WTC11 (cell line): ENCODE results near the gene MICA. TPM values are rescaled to one million over a fixed set of nuclear protein-coding genes. Genes with fewer than 3 reads are reported as not detected.
A peak's percentile ranks its signal among the peaks of the same experiment; 100 is the strongest.

Source experiments
- ARID4B ChIP-seq: sonication (generic); formaldehyde crosslinking; IDR thresholded peaks from 2 replicates; pipeline ENCODE4 v1.8.0; 2023; ENCODE audit warnings: missing genetic modification reagents, mild to moderate bottlenecking, borderline replicate concordance
- ATF2 ChIP-seq: sonication (generic); formaldehyde crosslinking; IDR thresholded peaks from 2 replicates; pipeline ENCODE4 v1.8.1; 2022; ENCODE audit warnings: low read depth, missing genetic modification reagents, borderline replicate concordance
- CREB1 ChIP-seq: sonication (generic); formaldehyde crosslinking; IDR thresholded peaks from 2 replicates; pipeline ENCODE4 v1.8.0; 2023; ENCODE audit warnings: mild to moderate bottlenecking, missing genetic modification reagents
- GRHL2 ChIP-seq: fragments of 250-450 bp; sonication (Bioruptor Pico); IDR thresholded peaks from 2 replicates; pipeline ENCODE4 v1.8.0; 2022; ENCODE audit warnings: mild to moderate bottlenecking, moderate library complexity; ENCODE audit not compliant: insufficient replicate concordance, severe bottlenecking
- HMGA2 ChIP-seq: fragments of 250-450 bp; sonication (Bioruptor Pico); IDR thresholded peaks from 2 replicates; pipeline ENCODE4 v1.4.0; 2021; ENCODE audit warnings: mild to moderate bottlenecking, moderate library complexity
- NFATC4 ChIP-seq: fragments of 250-450 bp; sonication (Bioruptor Pico); IDR thresholded peaks from 2 replicates; pipeline ENCODE4 v1.9.0; 2021; ENCODE audit warnings: mild to moderate bottlenecking
- PRDM15 ChIP-seq: sonication (generic); formaldehyde crosslinking; IDR thresholded peaks from 2 replicates; pipeline ENCODE4 v1.8.0; 2022; ENCODE audit warnings: missing genetic modification reagents
- PRRX2 ChIP-seq: fragments of 250-450 bp; sonication (Bioruptor Pico); IDR thresholded peaks from 2 replicates; pipeline ENCODE4 v1.8.0; 2021; ENCODE audit warnings: mild to moderate bottlenecking
- TEAD4 ChIP-seq: sonication (generic); formaldehyde crosslinking; IDR thresholded peaks from 2 replicates; pipeline ENCODE4 v1.8.0; 2022; ENCODE audit warnings: mild to moderate bottlenecking, missing genetic modification reagents
- total RNA-seq: library from RNA; stranded (reverse); gene quantifications from 3 replicates; pipeline ENCODE4 v1.2.3, GENCODE V29; 2021
- TF ChIP-seq, protein P1 (sequence below): sonication (generic); formaldehyde crosslinking; IDR thresholded peaks from 2 replicates; pipeline ENCODE4 v1.8.0; 2023; ENCODE audit warnings: mild to moderate bottlenecking, missing genetic modification reagents
- TF ChIP-seq, protein P2 (sequence below): sonication (generic); formaldehyde crosslinking; IDR thresholded peaks from 2 replicates; pipeline ENCODE4 v1.8.1; 2022; ENCODE audit warnings: mild to moderate bottlenecking, moderate library complexity, missing genetic modification reagents
- TF ChIP-seq, protein P3 (sequence below): fragments of 250-450 bp; sonication (Bioruptor Pico); IDR thresholded peaks from 2 replicates; pipeline ENCODE4 v1.9.0; 2021; ENCODE audit warnings: moderate library complexity, mild to moderate bottlenecking, inconsistent platforms, borderline replicate concordance
- TF ChIP-seq, protein P4 (sequence below): sonication (generic); formaldehyde crosslinking; IDR thresholded peaks from 2 replicates; pipeline ENCODE4 v1.8.1; 2022; ENCODE audit warnings: low read depth, mild to moderate bottlenecking, moderate library complexity, missing genetic modification reagents, borderline replicate concordance

MICA gene
- total RNA-seq, 1 experiment from 2014 or later = 12.9 TPM

- peak; percentile 87; the same call in 1 of the 2 replicates for TF ChIP-seq ARID4B (CRISPR knock-in tag)
- TF ChIP-seq, protein P1, sequence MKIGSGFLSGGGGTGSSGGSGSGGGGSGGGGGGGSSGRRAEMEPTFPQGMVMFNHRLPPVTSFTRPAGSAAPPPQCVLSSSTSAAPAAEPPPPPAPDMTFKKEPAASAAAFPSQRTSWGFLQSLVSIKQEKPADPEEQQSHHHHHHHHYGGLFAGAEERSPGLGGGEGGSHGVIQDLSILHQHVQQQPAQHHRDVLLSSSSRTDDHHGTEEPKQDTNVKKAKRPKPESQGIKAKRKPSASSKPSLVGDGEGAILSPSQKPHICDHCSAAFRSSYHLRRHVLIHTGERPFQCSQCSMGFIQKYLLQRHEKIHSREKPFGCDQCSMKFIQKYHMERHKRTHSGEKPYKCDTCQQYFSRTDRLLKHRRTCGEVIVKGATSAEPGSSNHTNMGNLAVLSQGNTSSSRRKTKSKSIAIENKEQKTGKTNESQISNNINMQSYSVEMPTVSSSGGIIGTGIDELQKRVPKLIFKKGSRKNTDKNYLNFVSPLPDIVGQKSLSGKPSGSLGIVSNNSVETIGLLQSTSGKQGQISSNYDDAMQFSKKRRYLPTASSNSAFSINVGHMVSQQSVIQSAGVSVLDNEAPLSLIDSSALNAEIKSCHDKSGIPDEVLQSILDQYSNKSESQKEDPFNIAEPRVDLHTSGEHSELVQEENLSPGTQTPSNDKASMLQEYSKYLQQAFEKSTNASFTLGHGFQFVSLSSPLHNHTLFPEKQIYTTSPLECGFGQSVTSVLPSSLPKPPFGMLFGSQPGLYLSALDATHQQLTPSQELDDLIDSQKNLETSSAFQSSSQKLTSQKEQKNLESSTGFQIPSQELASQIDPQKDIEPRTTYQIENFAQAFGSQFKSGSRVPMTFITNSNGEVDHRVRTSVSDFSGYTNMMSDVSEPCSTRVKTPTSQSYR (CRISPR knock-in tag) = peak; percentile 70; the same call in 1 of the 2 replicates
- TF ChIP-seq, protein P2, sequence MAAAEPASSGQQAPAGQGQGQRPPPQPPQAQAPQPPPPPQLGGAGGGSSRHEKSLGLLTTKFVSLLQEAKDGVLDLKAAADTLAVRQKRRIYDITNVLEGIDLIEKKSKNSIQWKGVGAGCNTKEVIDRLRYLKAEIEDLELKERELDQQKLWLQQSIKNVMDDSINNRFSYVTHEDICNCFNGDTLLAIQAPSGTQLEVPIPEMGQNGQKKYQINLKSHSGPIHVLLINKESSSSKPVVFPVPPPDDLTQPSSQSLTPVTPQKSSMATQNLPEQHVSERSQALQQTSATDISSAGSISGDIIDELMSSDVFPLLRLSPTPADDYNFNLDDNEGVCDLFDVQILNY (CRISPR knock-in tag) = 0 out of 2 replicates have a peak, but pooled peaks have one; percentile 27
- no peak for TF ChIP-seq PRDM15 (CRISPR knock-in tag)
- TF ChIP-seq TEAD4 (CRISPR knock-in tag) = no peak
- TF ChIP-seq CREB1 (CRISPR knock-in tag) = 0 out of 2 replicates have a peak, but pooled peaks have one; percentile 20
- TF ChIP-seq PRRX2 (CRISPR knock-in tag) = no peak
- TF ChIP-seq, protein P3, sequence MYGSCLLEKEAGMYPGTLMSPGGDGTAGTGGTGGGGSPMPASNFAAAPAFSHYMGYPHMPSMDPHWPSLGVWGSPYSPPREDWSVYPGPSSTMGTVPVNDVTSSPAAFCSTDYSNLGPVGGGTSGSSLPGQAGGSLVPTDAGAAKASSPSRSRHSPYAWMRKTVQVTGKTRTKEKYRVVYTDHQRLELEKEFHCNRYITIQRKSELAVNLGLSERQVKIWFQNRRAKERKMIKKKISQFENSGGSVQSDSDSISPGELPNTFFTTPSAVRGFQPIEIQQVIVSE (CRISPR knock-in tag) = no peak
- no peak for TF ChIP-seq HMGA2 (CRISPR knock-in tag)
- TF ChIP-seq, protein P4, sequence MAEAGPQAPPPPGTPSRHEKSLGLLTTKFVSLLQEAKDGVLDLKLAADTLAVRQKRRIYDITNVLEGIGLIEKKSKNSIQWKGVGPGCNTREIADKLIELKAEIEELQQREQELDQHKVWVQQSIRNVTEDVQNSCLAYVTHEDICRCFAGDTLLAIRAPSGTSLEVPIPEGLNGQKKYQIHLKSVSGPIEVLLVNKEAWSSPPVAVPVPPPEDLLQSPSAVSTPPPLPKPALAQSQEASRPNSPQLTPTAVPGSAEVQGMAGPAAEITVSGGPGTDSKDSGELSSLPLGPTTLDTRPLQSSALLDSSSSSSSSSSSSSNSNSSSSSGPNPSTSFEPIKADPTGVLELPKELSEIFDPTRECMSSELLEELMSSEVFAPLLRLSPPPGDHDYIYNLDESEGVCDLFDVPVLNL (CRISPR knock-in tag) = no peak
- TF ChIP-seq ATF2 (CRISPR knock-in tag) = no peak
- TF ChIP-seq NFATC4 (CRISPR knock-in tag) = no peak
- no peak for TF ChIP-seq GRHL2
Observed at GRCh38 chr6:31403283-31404060, at the start of gene MICA (continued).
